NT2/D1 (cell line): ENCODE measurements around the gene MATK.

ENCODE experiments used
- SUZ12 ChIP-seq: IDR thresholded peaks from 2 replicates; pipeline ENCODE4 v1.6.1; 2011; ENCODE audit not compliant: insufficient read length, insufficient read depth; ENCODE audit errors: extremely low read depth
- YY1 ChIP-seq: IDR thresholded peaks from 2 replicates; pipeline ENCODE4 v1.6.1; 2011; ENCODE audit not compliant: insufficient read length, insufficient read depth

GRCh38 chr19:3801412-3802096 lies 15.4 kb upstream of the MATK start:
- TF ChIP-seq YY1 (no peak), SUZ12 (no peak)
